Measurements from ENCODE around the gene FOXJ1.

DNA sequence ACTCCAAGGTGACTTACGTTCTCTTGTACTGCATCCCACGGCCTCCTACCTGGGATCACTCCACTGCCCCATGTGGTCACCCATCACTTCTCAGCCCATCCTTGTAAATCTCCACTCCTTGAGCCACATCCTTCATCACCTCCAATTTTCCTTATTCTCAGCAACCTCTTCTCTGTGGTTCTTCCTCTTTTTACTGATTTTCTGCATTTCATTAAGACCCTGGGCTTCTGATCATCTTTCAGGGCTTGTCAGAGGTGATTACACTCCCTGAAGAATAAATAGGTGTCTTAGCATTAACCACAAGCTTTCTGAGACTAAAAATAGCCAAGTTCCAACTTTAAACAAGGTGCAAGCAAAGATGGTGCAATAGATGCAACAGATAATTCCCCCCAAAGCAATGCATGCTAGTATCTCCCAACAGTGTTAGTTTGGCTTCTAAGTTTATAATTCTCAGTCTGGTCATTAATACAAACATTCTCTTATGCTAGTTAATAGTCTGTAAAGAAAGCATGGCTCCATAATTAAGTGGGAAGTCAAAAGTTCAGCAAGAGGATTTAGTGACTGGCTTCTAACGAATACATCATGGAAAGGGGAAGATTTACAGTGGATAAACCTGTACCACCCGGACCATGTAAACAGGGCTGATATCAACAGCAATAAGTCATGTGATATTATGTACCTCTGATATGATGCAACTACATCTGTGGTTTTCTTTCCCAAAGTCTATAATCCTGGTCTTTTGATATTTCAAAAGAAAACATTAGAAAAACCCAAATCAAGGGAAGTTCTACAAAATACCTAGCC, 47.4 kb upstream of the FOXJ1 start:
- TF ChIP-seq POLR2A (IDR thresholded peaks at IDR 0.05) (no peak), CTCF (IDR thresholded peaks at IDR 0.05) (no peak)

Data from testis (tissue), 2 donors.